Esophagus (tissue), 2 donors: ENCODE measurements around the gene SHANK2. TPM values are rescaled to one million over a fixed set of nuclear protein-coding genes. Genes with fewer than 3 reads are reported as not detected.

Experiments
- H3K27ac ChIP-seq, 2 donors: one replicate each; pipeline ENCODE4 v1.5.1; 2013; ENCODE audit warnings: low read depth in 2 of 2, mild to moderate bottlenecking in 2 of 2, inconsistent platforms in 1 of 2, low read length in 1 of 2, moderate library complexity in 1 of 2
- H3K27me3 ChIP-seq, 2 donors: one replicate each; pipeline ENCODE4 v1.6.1; 2013; ENCODE audit warnings: low read length in 2 of 2, control low read depth in 1 of 2, mild to moderate bottlenecking in 1 of 2; ENCODE audit not compliant: insufficient read depth in 2 of 2, control insufficient read depth in 1 of 2
- H3K36me3 ChIP-seq, 2 donors: one replicate each; pipeline ENCODE4 v1.6.1; 2013; ENCODE audit warnings: low read length in 1 of 2; ENCODE audit not compliant: control insufficient read depth in 2 of 2, insufficient read depth in 2 of 2
- H3K4me1 ChIP-seq, 2 donors: one replicate each; pipeline ENCODE4 v1.6.1; 2013; ENCODE audit warnings: low read length in 1 of 2; ENCODE audit not compliant: control insufficient read depth in 2 of 2, insufficient read depth in 2 of 2
- H3K4me3 ChIP-seq, 2 donors: one replicate each; pipeline ENCODE4 v1.5.1; 2013; ENCODE audit warnings: low read length in 2 of 2, mild to moderate bottlenecking in 2 of 2, low read depth in 1 of 2, moderate library complexity in 1 of 2
- H3K9me3 ChIP-seq, 2 donors: one replicate each; pipeline ENCODE4 v1.6.1; 2013; ENCODE audit warnings: mild to moderate bottlenecking in 2 of 2, low read depth in 1 of 2, low read length in 1 of 2, moderate library complexity in 1 of 2; ENCODE audit not compliant: control insufficient read depth in 2 of 2, insufficient read depth in 1 of 2
- WGBS, 2 donors: extraction: QIAGEN DNeasy Blood & Tissue Kit; methylation state at CpG; one replicate each; pipeline ENCODE4 v1.1.7; 2013; 5-methylcytosine and 5-hydroxymethylcytosine counted together
- polyA plus RNA-seq, 2 donors: library from polyadenylated mRNA; stranded (reverse); fragments of 200-250 nt; gene quantifications; one replicate each; pipeline ENCODE4 v1.2.3, GENCODE V29; 2013
- donor health status: healthy with polysubstance abuse.
- donor health status: Bipolar disorder and iron deficiency.

Gene SHANK2
- polyA plus RNA-seq, 2 donors = 0.84 to 4.4 TPM

DNA sequence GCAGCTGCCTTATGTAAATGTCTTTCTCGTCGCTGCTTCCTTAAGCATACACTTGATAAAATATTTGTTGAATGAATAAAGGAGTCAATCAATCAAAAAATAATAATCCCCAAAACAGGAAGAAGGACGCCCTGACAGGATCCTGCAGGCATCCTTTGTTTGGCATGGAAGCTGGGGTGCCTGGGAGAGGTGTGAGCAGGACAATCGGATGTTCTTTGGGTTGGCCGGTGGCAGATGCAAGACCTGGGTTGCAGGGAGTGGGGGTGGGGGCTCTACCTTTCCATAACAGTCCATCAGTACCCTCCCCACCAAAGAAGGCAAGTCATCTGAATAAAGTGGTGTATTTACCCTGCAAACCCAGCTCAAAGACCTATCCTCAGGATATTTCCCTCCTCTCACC lies 1.4 kb upstream of the SHANK2 start:
- Histone ChIP-seq H3K9me3 (no peaks in the 10 kb centered on the region), H3K4me3 (no peak overlapping the region), H3K27ac (no peak overlapping the region), H3K27me3 (peaks cover 0 to 5% of the 10 kb centered on the region in 2 donors), H3K4me1 (peaks cover 4 to 7% of the 10 kb centered on the region in 2 donors), H3K36me3 (no peaks in the 10 kb centered on the region)
- whole genome bisulfite sequencing, 2 donors = 28 to 35% methylated on average over 5 of the region's 5 CpGs

DNA sequence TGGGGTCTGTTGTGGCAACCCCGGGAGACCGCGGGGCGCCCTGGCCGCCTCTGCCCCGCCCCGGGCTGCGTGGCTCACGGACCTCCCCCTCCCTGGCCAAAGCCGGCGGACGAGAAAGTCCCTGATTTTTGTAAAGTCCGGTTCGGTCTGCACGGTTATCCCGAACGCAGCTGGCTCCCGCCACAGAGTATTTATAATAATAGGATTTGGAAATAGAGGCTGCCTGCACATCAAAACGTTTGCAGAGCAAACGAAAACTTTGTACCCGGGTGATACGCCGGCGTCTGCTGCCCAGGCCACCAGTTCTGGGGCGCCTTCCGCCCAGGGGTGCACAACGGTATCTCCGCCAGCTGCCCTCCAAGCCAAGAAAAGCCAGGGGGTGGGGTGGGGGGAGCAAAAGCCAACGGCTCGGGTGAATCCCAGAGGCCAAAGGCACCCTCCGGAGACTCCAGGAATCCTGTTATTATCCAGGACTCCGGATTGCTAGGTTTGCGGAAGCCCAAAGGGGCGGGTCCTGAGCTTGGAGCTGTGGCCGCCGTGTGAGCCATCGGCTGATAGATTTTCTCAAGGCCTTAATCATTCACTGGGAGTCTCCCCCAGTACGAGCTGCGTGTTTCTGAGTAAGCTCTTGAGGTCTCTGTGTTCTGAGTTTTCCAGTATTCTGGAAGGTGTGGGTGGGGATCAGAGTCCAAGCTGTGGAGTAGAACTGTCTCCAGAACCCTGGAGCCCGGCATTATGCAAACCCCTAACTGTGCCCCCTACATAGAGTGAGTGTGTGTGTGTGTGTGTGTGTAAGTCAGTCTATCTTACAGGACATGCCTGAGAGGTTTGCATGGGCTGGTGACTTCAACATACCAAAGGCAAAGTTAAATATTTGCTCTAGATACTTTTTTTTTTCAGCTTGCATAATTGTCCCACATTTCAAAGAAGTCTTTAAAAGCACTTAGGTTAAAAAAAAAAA lies 673 bp upstream of the SHANK2 start:
- Histone ChIP-seq H3K36me3 (no peaks in the 10 kb centered on the region), H3K27ac (peak overlapping the region; percentile 37 to 42), H3K9me3 (no peaks in the 10 kb centered on the region), H3K4me1 (peaks cover 4 to 7% of the 10 kb centered on the region in 2 donors), H3K4me3 (peak overlapping the region; percentile 56 to 68), H3K27me3 (peaks cover 0 to 5% of the 10 kb centered on the region in 2 donors)
- 3 to 4% methylated on average over 37 to 40 of the region's 40 CpGs for WGBS, 2 donors

DNA sequence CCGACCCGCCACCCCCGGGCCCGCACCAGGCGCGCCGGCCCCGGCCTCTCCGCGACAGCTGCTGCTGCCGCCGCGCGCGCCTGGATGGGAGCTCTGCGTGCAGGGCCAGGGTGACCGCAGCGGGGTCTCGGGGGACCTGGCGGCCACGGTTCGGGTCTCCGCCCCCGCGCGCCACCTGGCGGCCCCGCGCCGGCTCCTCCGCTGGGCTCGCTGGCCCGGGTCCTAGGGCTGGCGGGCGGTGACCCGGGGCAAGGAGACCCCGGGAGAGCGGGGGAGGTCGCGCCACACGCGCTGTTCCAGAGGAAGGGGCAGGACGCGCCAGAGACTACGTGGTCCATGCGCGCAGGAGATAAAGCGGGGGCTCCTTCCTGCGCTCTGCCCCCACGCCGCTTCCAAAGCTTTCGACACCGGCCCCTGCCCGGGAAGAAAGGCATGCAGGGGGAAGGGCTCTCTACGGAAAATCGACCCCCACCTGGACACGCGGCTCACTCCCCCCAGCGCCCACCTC lies 562 bp downstream of the SHANK2 start:
- WGBS, 2 donors = 1 to 3% methylated on average over 38 to 59 of the region's 59 CpGs
- H3K27ac ChIP-seq = peak overlapping the region in 1 of 2 donors; percentile 42
- H3K4me3 ChIP-seq = peak overlapping the region; percentile 56 to 68
- H3K36me3 ChIP-seq = no peaks in the 10 kb centered on the region
- H3K4me1 ChIP-seq = peaks cover 4 to 7% of the 10 kb centered on the region in 2 donors
- H3K27me3 ChIP-seq = peaks cover 0 to 5% of the 10 kb centered on the region in 2 donors
- H3K9me3 ChIP-seq = no peaks in the 10 kb centered on the region

DNA sequence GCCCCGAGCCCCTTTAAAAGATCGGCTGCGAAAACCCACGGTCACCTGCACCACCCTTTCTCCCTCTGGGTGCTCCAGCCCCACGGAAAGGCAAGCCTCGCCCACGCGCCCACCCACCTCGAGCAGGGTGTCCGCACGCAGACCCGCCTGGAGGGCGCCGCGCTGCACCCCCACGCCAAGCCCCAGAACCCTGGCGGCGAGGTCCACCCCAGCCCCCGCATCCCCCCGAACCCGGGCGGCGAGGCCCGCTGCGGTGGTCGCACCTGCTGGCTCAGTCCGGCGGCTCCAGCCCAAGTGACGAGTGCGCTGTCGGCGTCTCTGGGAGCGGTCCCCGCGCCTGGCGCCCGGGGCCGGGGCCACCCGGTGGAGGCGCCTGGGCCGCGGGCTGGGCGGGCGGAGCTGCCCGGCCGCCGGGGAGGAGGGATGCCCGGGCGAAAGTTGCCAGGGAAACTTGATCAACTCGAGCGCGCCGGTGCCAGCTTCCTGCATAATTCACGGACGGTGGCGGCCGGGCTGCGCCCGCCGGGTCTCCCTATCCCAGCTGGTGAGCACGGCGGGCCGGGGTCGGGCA lies 1.1 kb downstream of the SHANK2 start:
- H3K27ac ChIP-seq = no peak overlapping the region

DNA sequence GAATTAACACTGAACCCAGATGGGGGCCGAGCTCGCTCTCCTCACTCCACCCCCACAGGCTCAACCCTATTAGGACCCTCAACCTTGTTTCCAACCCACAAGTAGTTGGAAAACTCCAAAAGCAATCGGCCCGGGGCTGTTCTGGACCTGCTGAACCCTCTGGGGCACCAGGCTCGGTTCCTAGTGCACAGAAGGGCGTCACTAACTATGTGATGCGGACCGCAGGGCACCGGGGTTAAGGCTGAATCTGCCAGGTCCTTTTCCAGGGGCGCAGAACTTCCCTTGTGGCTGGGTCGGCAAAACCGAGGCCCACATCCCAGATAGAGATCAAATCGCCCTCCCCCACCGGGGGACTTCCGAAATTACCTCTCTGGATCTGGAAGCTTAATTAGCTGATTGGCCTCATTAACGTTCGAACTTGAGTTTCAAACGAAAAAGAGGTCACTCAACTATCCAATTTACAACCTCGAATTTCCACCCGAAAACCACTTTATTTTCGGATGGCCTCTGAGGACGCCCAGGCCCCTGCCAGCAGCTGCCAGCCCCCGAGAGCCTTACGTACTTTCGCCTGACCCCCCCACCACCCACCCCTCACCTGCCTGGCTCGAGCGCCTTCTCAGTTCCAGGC lies 1.7 kb downstream of the SHANK2 start:
- H3K4me3 ChIP-seq = peak overlapping the region in 1 of 2 donors; percentile 56
- H3K4me1 ChIP-seq = peaks cover 4 to 7% of the 10 kb centered on the region in 2 donors
- H3K27ac ChIP-seq = no peak overlapping the region
- 45 to 51% methylated on average over 27 of the region's 27 CpGs for WGBS, 2 donors
- H3K9me3 ChIP-seq = no peaks in the 10 kb centered on the region
- H3K36me3 ChIP-seq = no peaks in the 10 kb centered on the region
- H3K27me3 ChIP-seq = peaks cover 0 to 5% of the 10 kb centered on the region in 2 donors

More for the DNA sequence above, 1.1 kb downstream of the SHANK2 start:
- Histone ChIP-seq H3K27me3 (peaks cover 0 to 5% of the 10 kb centered on the region in 2 donors), H3K4me1 (peaks cover 4 to 7% of the 10 kb centered on the region in 2 donors), H3K9me3 (no peaks in the 10 kb centered on the region), H3K36me3 (no peaks in the 10 kb centered on the region), H3K4me3 (peak overlapping the region; percentile 56 to 68)
- 3 to 4% methylated on average over 60 to 64 of the region's 64 CpGs for WGBS, 2 donors

DNA sequence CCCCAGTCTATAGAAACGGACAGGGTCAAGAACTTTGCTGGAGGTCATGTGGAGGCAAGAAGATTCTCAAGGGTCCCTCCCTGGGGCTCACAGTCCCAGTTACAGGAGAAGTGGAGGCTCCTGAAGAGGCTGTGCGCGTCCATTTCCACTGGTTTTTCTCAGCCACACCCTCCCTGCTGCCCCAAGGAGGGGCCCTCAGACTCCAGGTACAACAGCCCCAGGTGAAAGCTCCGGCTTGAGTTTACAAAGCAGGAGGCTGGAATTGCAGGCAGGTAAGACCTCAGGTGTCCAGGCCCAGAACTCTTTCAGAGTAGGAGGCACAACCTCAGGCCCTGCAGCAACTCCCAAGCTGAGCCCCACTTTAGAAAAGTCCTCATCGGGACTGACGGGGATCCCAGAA lies 3.1 kb downstream of the SHANK2 start:
- peaks cover 4 to 7% of the 10 kb centered on the region in 2 donors for H3K4me1 ChIP-seq
- no peaks in the 10 kb centered on the region for H3K36me3 ChIP-seq
- no peak overlapping the region for H3K27ac ChIP-seq
- no peaks in the 10 kb centered on the region for H3K9me3 ChIP-seq
- WGBS, 2 donors = 82 to 86% methylated on average over 6 of the region's 6 CpGs
- H3K27me3 ChIP-seq = peaks cover 0 to 5% of the 10 kb centered on the region in 2 donors
- H3K4me3 ChIP-seq = no peak overlapping the region

DNA sequence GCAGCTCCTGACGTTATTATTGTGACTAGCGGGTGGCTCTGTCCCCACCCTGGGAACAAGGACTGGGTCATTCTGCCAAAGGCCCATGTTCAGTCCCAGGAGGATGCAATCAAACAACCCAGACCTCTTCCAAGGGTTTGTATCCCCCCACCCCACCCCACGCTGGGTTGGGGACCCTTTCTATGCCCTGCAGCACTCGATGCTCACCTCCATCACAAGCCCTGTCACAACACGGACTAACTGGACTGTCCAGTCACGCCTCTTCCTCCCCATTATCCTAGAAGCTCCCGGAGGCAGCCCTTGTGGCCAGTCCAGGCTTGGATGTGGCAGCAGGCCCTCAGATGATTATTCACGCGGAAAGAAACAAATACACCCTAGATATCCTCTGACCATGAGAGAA lies 3.7 kb downstream of the SHANK2 start:
- peaks cover 4 to 7% of the 10 kb centered on the region in 2 donors for H3K4me1 ChIP-seq
- H3K9me3 ChIP-seq = no peaks in the 10 kb centered on the region
- WGBS, 2 donors = 70 to 78% methylated on average over 9 of the region's 9 CpGs
- no peak overlapping the region for H3K27ac ChIP-seq
- no peak overlapping the region for H3K4me3 ChIP-seq
- no peaks in the 10 kb centered on the region for H3K36me3 ChIP-seq
- H3K27me3 ChIP-seq = peaks cover 0 to 5% of the 10 kb centered on the region in 2 donors

DNA sequence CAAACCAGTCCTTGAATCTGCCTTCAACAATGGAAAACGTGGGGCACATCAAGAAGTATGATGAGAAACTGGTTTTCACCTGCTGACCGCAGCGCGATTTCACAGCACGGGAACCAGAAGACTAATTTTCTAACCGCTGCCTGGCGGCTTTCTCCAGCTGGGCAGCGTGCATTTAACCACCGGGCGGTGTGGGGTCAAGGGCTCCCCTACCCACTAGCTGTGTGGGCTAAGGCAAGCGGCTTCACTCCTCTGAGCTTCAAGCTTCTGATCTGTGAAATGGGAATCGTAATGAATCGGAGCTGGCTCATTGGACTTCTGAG lies 4.2 kb downstream of the SHANK2 start:
- no peaks in the 10 kb centered on the region for H3K9me3 ChIP-seq
- no peak overlapping the region for H3K27ac ChIP-seq
- WGBS, 2 donors = 90 to 92% methylated on average over 13 of the region's 13 CpGs
- H3K4me1 ChIP-seq = peaks cover 4 to 7% of the 10 kb centered on the region in 2 donors
- no peak overlapping the region for H3K4me3 ChIP-seq
- H3K27me3 ChIP-seq = peaks cover 0 to 5% of the 10 kb centered on the region in 2 donors
- H3K36me3 ChIP-seq = no peaks in the 10 kb centered on the region

DNA sequence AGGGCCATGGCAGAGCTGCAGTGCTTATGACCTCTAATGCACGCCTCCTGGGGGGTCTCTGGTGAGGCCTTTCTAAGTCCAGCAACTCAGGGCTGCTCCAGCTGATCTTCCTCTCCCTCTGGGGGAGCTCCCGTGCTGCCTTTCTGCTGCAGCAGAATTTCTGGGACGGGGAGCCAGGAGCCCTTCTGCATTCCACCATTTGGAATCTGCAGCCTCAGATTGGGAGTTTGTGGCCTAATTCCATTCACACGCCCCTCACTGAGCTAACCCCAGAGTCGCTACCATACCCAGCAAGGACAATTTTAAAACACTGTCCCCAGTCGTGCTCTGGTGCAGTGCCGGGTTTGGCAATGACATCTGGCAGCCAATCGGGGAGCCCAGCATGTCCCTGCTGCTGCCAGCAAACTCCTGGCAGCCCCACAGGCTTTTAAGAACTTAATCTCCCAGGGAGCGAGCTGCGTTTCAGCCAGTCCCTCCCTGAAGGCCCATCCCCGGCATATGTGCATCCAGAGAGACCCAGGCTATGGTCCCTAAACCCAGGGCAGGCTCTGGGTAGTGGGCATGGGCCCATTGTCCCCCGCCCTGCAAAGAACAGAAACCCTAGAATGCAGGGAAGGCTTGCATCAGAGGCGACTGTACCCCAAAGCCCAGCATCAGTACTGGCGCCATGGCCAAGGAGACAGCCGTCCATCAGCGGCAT lies 4.7 kb downstream of the SHANK2 start:
- Histone ChIP-seq H3K4me1 (peaks cover 4 to 7% of the 10 kb centered on the region in 2 donors), H3K9me3 (no peaks in the 10 kb centered on the region), H3K4me3 (no peak overlapping the region), H3K36me3 (no peaks in the 10 kb centered on the region), H3K27me3 (peaks cover 0 to 5% of the 10 kb centered on the region in 2 donors), H3K27ac (no peak overlapping the region)
- WGBS, 2 donors = 45 to 49% methylated on average over 16 of the region's 16 CpGs
